GM12891 (cell line): ENCODE results near the gene PTAFR.

Experiments used
- POLR2A ChIP-seq: IDR thresholded peaks from 2 replicates; pipeline ENCODE4 v1.6.1; 2011; ENCODE audit warnings: low read depth, low read length, control low read depth
- POLR2AphosphoS5 ChIP-seq: IDR thresholded peaks from 2 replicates; pipeline ENCODE4 v1.6.1; 2011; ENCODE audit warnings: low read depth, low read length, control low read depth
- SPI1 ChIP-seq: IDR thresholded peaks from 2 replicates; pipeline ENCODE4 v1.6.1; 2011; ENCODE audit warnings: low read depth, low read length, control low read depth

DNA sequence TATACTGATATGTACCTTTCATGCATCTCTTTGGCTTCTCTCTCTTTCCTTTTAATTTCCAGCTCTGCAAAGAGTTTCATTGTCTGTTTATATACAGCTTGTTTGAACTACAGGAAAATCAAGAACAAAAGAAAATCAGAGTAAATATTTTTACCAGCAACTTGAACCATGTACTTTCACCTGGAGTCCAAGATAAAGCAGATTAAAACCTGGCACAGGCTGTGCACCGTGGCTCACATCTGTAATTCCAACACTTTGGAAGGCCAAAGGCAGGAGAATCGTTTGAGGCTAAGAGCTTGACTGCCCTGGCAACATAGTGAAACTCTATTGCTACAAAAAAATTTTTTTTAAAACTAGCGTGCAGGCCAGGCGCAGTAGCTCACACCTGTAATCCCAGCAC lies 28.8 kb upstream of the PTAFR start:
- no peak for TF ChIP-seq SPI1
- no peak for TF ChIP-seq POLR2AphosphoS5
- TF ChIP-seq POLR2A, result no peak
